ENCODE data around the gene RAB33B.
"Not testable (repeated sequence)": the region's sequence is repeated elsewhere in the genome, so short reads cannot be mapped to it uniquely, and the experiment has no call there.

Gene RAB33B

GRCh38 chr4:139458543-139458942 lies 4.6 kb downstream of the RAB33B start:
- Mint-ChIP-seq H3K9me3 (peaks cover 4% of the 10 kb centered on the region), H3K36me3 (ENCODE audit: low read depth) (peaks cover 32% of the 10 kb centered on the region), H3K27me3 (ENCODE audit: low read depth, poor library complexity) (peaks cover 4% of the 10 kb centered on the region), H3K4me1 (peaks cover 46% of the 10 kb centered on the region), H3K4me3 (no peak overlapping the region), H3K27ac (no peak overlapping the region)
- no peak for TF ChIP-seq CTCF (IDR thresholded peaks at IDR 0.05)
- DNase-seq = no peak

GRCh38 chr4:139458999-139459398 lies 5.1 kb downstream of the RAB33B start:
- no peak for TF ChIP-seq CTCF (IDR thresholded peaks at IDR 0.05)
- no peak for DNase-seq
- Mint-ChIP-seq H3K27ac (no peak overlapping the region), H3K27me3 (ENCODE audit: low read depth, poor library complexity) (peaks cover 4% of the 10 kb centered on the region), H3K9me3 (peaks cover 9% of the 10 kb centered on the region), H3K4me3 (no peak overlapping the region), H3K36me3 (ENCODE audit: low read depth) (peaks cover 37% of the 10 kb centered on the region), H3K4me1 (peaks cover 46% of the 10 kb centered on the region)

GRCh38 chr4:139460565-139460964 lies 6.6 kb downstream of the RAB33B start:
- DNase-seq = no peak
- Mint-ChIP-seq H3K36me3 (ENCODE audit: low read depth) (peaks cover 43% of the 10 kb centered on the region), H3K4me1 (peaks cover 30% of the 10 kb centered on the region), H3K4me3 (no peak overlapping the region), H3K27me3 (ENCODE audit: low read depth, poor library complexity) (no peaks in the 10 kb centered on the region), H3K9me3 (peaks cover 16% of the 10 kb centered on the region), H3K27ac (no peak overlapping the region)
- TF ChIP-seq CTCF (IDR thresholded peaks at IDR 0.05) = no peak

- Mint-ChIP-seq H3K36me3 (ENCODE audit: low read depth) (peaks cover 43% of the 10 kb centered on the region), H3K27me3 (ENCODE audit: low read depth, poor library complexity) (no peaks in the 10 kb centered on the region), H3K4me1 (peaks cover 24% of the 10 kb centered on the region), H3K4me3 (no peak overlapping the region), H3K9me3 (peaks cover 16% of the 10 kb centered on the region), H3K27ac (no peak overlapping the region)
- no peak for DNase-seq
- TF ChIP-seq CTCF (IDR thresholded peaks at IDR 0.05) = no peak
These were observed 7.2 kb downstream of the RAB33B start for GRCh38 chr4:139461022-139461628.

- Mint-ChIP-seq H3K9me3 (peaks cover 38% of the 10 kb centered on the region), H3K36me3 (ENCODE audit: low read depth) (peaks cover 62% of the 10 kb centered on the region)
- H3K27ac Mint-ChIP-seq; H3K4me1 Mint-ChIP-seq; DNase-seq; H3K4me3 Mint-ChIP-seq; H3K27me3 Mint-ChIP-seq (ENCODE audit: low read depth, poor library complexity): not testable (repeated sequence)
These were observed 10.6 kb downstream of the RAB33B start for GRCh38 chr4:139464512-139464911.

- Mint-ChIP-seq H3K36me3 (ENCODE audit: low read depth) (peaks cover 66% of the 10 kb centered on the region), H3K4me1 (no peaks in the 10 kb centered on the region), H3K27me3 (ENCODE audit: low read depth, poor library complexity) (no peaks in the 10 kb centered on the region), H3K27ac (no peak overlapping the region), H3K9me3 (peaks cover 52% of the 10 kb centered on the region), H3K4me3 (no peak overlapping the region)
- DNase-seq = no peak
- TF ChIP-seq CTCF (IDR thresholded peaks at IDR 0.05) = no peak
These were observed 12.0 kb downstream of the RAB33B start for GRCh38 chr4:139465922-139466321.

GRCh38 chr4:139468756-139469155 lies 14.8 kb downstream of the RAB33B start:
- Mint-ChIP-seq H3K9me3 (peaks cover 65% of the 10 kb centered on the region), H3K36me3 (ENCODE audit: low read depth) (peaks cover 75% of the 10 kb centered on the region)
- not testable (repeated sequence) for H3K27me3 Mint-ChIP-seq (ENCODE audit: low read depth, poor library complexity); H3K4me1 Mint-ChIP-seq; H3K27ac Mint-ChIP-seq; DNase-seq; H3K4me3 Mint-ChIP-seq
